ENCODE results near the gene DDX1. TPM values are rescaled to one million over a fixed set of nuclear protein-coding genes. Genes with fewer than 3 reads are reported as not detected.

DDX1 gene
- total RNA-seq, 3 donors from 2014 or later: 70.7 to 96.7 (median 72.4) TPM

- Histone ChIP-seq H3K9me3 (no peaks in the 10 kb centered on the region), H3K36me3 (ENCODE audit: low read depth) (no peaks in the 10 kb centered on the region), H3K4me3 (no peak overlapping the region), H3K4me1 (ENCODE audit: low read depth) (peaks cover 12% of the 10 kb centered on the region)
- intact Hi-C loops (cut with DNase I, micrococcal nuclease): no loop called here
- ATAC-seq: no peak
- DNase-seq: no peak
- TF ChIP-seq CTCF (IDR thresholded peaks at IDR 0.05): no peak
These were observed 28.2 kb upstream of the DDX1 start for GRCh38 chr2:15563227-15564100.

GRCh38 chr2:15565392-15565791, 26.3 kb upstream of the DDX1 start:
- no peak for ATAC-seq
- H3K9me3 ChIP-seq: no peaks in the 10 kb centered on the region
- H3K4me1 ChIP-seq (ENCODE audit: low read depth): no peaks in the 10 kb centered on the region
- intact Hi-C loops (cut with DNase I, micrococcal nuclease): no loop called here
- no peak for TF ChIP-seq CTCF (IDR thresholded peaks at IDR 0.05)
- H3K36me3 ChIP-seq (ENCODE audit: low read depth): no peaks in the 10 kb centered on the region
- H3K4me3 ChIP-seq: no peak overlapping the region
- no peak for DNase-seq

GRCh38 chr2:15565994-15566671, 25.5 kb upstream of the DDX1 start:
- no peak for ATAC-seq
- no peaks in the 10 kb centered on the region for H3K4me1 ChIP-seq (ENCODE audit: low read depth)
- H3K36me3 ChIP-seq (ENCODE audit: low read depth): no peaks in the 10 kb centered on the region
- DNase-seq: no peak
- no peaks in the 10 kb centered on the region for H3K9me3 ChIP-seq
- no peak for TF ChIP-seq CTCF (IDR thresholded peaks at IDR 0.05)
- no peak overlapping the region for H3K4me3 ChIP-seq
- intact Hi-C loops (cut with DNase I, micrococcal nuclease): no loop called here

GRCh38 chr2:15566912-15567311, 24.8 kb upstream of the DDX1 start:
- Histone ChIP-seq H3K4me3 (no peak overlapping the region), H3K4me1 (ENCODE audit: low read depth) (no peaks in the 10 kb centered on the region), H3K36me3 (ENCODE audit: low read depth) (no peaks in the 10 kb centered on the region), H3K9me3 (no peaks in the 10 kb centered on the region)
- TF ChIP-seq CTCF (IDR thresholded peaks at IDR 0.05): no peak
- DNase-seq: no peak
- intact Hi-C loops (cut with DNase I, micrococcal nuclease): no loop called here
- ATAC-seq: no peak

- H3K9me3 ChIP-seq: no peaks in the 10 kb centered on the region
- ATAC-seq (no peak), DNase-seq (no peak)
- TF ChIP-seq CTCF (IDR thresholded peaks at IDR 0.05): no peak
- no peak overlapping the region for H3K4me3 ChIP-seq
- no peaks in the 10 kb centered on the region for H3K36me3 ChIP-seq (ENCODE audit: low read depth)
- H3K4me1 ChIP-seq (ENCODE audit: low read depth): no peaks in the 10 kb centered on the region
- intact Hi-C loops (cut with DNase I, micrococcal nuclease): no loop called here
These were observed 22.8 kb upstream of the DDX1 start for GRCh38 chr2:15568874-15569273.

Data from mucosa of descending colon (tissue), 3 donors.